ENCODE measurements around the gene FLT3LG.

FLT3LG gene

GRCh38 chr19:49473868-49474541, at the start of gene FLT3LG:
FLT3LG (plus strand) TSS chr19:49474215; CDS start chr19:49474640, 425 bp downstream.
- DNase-seq: no peak

GRCh38 chr19:49425178-49425577, 48.8 kb upstream of the FLT3LG start, which contains the start of gene GFY:
GFY (plus strand) TSS chr19:49425388; CDS start chr19:49426431, 1,043 bp downstream.
- DNase-seq: no peak

DNA sequence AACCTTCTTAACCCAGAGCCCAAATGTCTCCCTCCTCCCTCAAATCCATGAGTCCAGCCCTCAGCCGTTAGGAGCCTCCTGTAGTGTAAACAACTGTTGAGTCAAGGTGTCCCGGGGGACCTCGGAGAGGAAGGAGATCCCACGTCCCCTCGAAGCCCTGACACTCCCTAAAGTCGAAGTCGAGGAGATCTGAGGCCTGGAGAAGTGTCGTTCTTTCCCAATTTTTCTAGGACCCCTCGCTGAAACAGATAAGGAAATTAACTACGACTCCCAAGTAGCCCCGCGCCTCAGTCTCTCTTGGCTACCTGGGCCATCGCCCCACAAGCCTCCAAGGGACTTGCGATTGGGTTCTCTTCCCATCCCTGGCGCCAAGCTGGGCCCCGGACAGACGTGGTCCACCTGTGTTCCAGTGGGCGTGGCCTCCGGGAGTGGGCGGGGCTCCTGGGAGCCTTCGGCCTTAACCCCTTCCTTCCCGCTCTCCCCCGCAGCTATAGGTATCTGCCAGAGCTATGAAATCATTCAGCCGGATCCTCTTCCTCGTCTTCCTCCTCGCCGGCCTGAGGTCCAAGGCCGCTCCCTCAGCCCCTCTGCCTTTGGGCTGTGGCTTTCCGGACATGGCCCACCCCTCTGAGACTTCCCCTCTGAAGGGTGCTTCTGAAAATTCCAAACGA, 48.0 kb upstream of the FLT3LG start:
- DNase-seq: no peak

DNA sequence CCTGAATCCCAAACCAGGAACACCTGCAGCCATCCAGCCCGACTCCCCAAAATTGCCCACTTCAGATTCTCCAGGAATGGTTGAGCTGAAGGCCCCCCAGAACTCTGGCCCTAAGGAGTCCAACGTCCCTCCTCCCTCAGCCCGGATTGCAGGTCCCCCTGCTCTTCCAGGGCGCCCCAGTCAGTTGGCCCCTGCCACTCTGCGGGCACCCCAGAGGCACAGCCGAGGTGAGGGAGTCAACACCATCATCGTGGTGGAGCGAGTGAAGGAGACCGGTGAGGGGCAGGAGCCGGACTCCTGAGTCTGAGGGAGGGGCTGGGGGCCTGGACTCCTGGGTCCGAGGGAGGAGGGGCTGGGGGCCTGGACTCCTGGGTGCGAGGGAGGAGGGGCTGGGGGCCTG, 46.7 kb upstream of the FLT3LG start:
- DNase-seq: no peak

- no peak for DNase-seq
These were observed 46.0 kb upstream of the FLT3LG start for GRCh38 chr19:49427855-49428546.

DNA sequence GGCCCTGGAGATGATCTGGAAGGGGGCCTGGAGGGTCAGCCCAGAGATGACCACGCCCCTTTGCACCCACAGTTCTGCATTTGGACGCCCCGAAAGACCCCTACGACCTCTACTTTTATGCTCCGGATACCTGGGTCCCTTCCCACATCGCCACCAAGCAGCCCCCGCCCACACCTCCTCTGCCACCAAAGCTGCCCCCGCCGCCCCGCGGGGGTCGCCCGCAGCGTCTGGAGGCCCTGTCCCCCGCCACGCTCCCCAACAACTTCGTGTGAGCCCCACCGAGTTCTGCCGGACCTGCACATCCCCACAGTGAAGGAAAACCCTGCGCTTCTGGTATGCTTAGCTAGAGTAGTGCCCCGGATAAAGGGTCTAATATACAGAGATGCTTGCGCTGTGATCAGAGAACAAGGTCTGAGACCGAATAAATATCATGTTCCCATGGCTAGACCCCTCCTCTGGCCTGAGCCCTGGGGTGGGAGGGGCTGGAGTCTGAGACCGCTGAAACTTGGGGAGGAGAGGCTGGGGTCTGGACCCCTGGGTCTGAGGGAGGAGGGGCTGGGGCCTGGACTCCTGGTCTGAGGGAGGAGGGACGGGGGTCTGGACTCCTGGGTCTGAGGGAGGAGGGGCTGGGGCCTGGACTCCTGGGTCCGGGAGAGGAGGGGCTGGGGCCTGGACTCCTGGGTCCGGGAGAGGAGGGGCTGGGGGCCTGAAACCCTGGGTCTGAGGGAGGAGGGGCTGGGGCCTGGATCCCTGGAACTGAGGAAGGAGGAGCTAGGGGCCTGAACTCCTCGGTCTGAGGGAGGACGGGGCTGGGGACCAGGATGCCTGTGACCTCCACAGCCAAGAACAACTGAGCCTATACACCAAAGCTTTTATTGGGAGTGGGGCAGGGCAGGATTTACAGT, 45.2 kb upstream of the FLT3LG start:
- no peak for DNase-seq

- DNase-seq: no peak
These were observed 43.8 kb upstream of the FLT3LG start for GRCh38 chr19:49430172-49430677.

- DNase-seq: no peak
These were observed 43.2 kb upstream of the FLT3LG start for GRCh38 chr19:49430678-49431329.

- no peak for DNase-seq
These were observed 42.7 kb upstream of the FLT3LG start for GRCh38 chr19:49431330-49431749.

DNA sequence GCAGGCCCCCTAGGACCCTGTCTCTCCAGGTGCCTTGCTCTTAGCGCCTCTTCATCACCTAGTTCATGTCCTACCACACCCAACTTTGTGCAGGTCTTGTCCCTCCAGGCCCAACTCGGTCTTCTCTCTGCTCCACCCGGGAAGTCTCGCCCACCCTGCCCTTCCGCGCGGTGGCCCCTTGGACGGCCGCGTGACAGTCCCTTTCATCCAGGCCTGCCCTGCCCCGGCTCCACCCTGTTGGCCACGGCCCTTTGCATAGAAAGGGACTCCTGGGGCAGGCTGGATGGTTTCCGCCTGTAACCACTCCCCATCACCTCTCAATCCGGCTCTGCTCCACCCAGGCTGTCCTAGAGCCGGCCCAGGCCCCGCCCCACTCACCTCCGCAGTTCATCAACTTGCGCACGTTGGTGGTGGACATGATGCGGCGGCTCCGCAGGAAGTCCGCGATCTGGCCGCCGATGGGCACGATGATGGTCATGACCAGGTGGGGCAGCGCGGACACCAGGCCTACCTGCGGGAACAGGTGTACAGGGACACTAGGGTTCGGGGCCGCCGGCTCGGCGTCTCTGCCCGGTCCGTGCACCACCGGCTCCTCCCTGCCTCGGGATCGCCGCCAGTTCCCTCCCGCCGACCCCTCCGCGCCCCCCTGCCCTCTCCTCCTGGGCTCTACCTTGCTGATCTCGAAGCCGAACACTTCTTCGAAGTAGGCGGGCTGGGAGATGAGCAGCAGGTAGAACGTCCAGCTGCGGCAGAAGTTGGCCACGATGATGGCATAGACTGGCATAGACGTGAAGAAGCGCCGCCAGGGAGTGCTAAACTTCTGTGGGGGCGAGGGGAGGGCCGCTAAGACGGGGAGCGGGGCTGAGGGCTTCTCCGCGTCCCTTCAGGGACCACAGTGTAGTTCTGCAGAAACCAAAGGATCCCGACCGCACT, 41.6 kb upstream of the FLT3LG start:
- DNase-seq: no peak

- DNase-seq: no peak
These were observed 40.6 kb upstream of the FLT3LG start for GRCh38 chr19:49433240-49433901.

GRCh38 chr19:49434907-49435583, 39.0 kb upstream of the FLT3LG start:
- DNase-seq: no peak

GRCh38 chr19:49435670-49436069, 38.3 kb upstream of the FLT3LG start:
- DNase-seq: no peak

GRCh38 chr19:49436381-49437017, 37.5 kb upstream of the FLT3LG start:
- no peak for DNase-seq

DNA sequence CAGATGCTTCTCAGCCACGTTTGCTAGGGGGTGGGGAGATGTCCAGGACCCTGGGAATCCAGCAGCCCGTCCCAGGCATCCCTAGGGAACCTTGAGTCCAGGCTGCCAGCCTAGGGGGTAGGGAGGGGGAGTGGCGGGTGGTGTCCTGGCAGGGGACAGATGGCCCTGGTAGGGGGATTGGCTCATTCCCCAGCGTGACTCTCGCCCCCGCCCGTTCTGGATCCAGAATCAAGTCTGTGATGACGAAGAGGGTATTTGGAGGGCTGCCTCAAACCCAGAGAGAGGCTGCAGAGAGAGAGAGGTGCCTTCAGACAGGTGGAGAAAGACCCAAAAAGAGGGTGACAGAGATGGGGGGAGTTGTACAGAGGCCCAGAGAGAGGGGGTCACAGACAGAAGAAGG, 36.8 kb upstream of the FLT3LG start:
- no peak for DNase-seq

DNA sequence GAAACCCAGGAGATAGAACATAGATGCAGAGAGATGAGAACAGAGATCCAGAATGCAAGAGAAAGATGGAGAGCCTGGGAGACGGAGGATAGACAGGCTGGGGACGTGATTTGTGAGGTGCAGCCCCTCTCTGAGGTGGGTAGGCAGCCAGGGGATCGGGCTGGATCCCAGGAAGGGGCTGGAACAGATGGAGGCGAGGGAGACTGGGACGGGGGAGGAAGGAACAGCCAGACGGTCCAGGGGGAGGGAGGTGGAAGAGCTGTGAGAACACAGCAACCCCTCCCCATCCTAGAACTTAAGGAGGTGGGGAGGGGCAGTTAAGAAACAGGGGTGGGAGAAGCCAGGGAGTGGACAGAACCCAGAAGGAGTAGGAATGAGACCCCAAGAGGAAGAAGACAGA, 35.8 kb upstream of the FLT3LG start:
- no peak for DNase-seq

- no peak for DNase-seq
These were observed 34.2 kb upstream of the FLT3LG start for GRCh38 chr19:49439836-49440235.

- no peak for DNase-seq
These were observed 33.4 kb upstream of the FLT3LG start for GRCh38 chr19:49440439-49441209.

Data from GF-D8 (cell line).